Glomerular endothelial cell (primary cell): ENCODE results near the gene FHIP2A. TPM values are rescaled to one million over a fixed set of nuclear protein-coding genes. Genes with fewer than 3 reads are reported as not detected.
"Not testable (repeated sequence)": the region's sequence is repeated elsewhere in the genome, so short reads cannot be mapped to it uniquely, and the experiment has no call there.

Source experiments
- DNase-seq: peaks from one replicate; pipeline ENCODE4 v3.0.0-alpha.2; 2011; ENCODE audit warnings: low read depth, low spot score; ENCODE audit errors: extremely low read depth
- total RNA-seq: library from RNA; depleted of rRNA; stranded (reverse); fragments of >200 nt; gene quantifications from 2 replicates; pipeline ENCODE4 v1.2.3, GENCODE V29; 2015

FHIP2A gene
- 20.5 and 32.8 TPM in 2 replicates for total RNA-seq

- DNase-seq, result no peak
Observed at GRCh38 chr10:114821293-114821914, at the start of gene FHIP2A. Gene FHIP2A, plus strand, starts transcription at chr10:114821780. Its CDS starts 299 bp downstream, at chr10:114822079.

GRCh38 chr10:114772496-114773196 is 48.9 kb upstream of the FHIP2A start:
- no peak for DNase-seq

GRCh38 chr10:114773197-114773532 is 48.4 kb upstream of the FHIP2A start:
- no peak for DNase-seq

- DNase-seq, result not testable (repeated sequence)
Observed at GRCh38 chr10:114775082-114775481, 46.5 kb upstream of the FHIP2A start.

GRCh38 chr10:114777415-114777814 is 44.2 kb upstream of the FHIP2A start:
- DNase-seq, result no peak

- DNase-seq, result peak; percentile 70
Observed at GRCh38 chr10:114779803-114780576, 41.6 kb upstream of the FHIP2A start.

- DNase-seq, result no peak
Observed at GRCh38 chr10:114780577-114781184, 40.9 kb upstream of the FHIP2A start.

GRCh38 chr10:114782666-114783065 is 38.9 kb upstream of the FHIP2A start:
- DNase-seq, result no peak

GRCh38 chr10:114783686-114784085 is 37.9 kb upstream of the FHIP2A start:
- DNase-seq, result no peak

GRCh38 chr10:114786492-114786891 is 35.1 kb upstream of the FHIP2A start:
- peak; percentile 14 for DNase-seq

- not testable (repeated sequence) for DNase-seq
Observed at GRCh38 chr10:114787131-114787530, 34.4 kb upstream of the FHIP2A start.

- no peak for DNase-seq
Observed at GRCh38 chr10:114791768-114792167, 29.8 kb upstream of the FHIP2A start.

GRCh38 chr10:114795039-114795438 is 26.5 kb upstream of the FHIP2A start:
- DNase-seq, result no peak

- no peak for DNase-seq
Observed at GRCh38 chr10:114800361-114800760, 21.2 kb upstream of the FHIP2A start.

- DNase-seq, result no peak
Observed at GRCh38 chr10:114801411-114801813, 20.2 kb upstream of the FHIP2A start.

GRCh38 chr10:114802177-114802576 is 19.4 kb upstream of the FHIP2A start:
- no peak for DNase-seq

- no peak for DNase-seq
Observed at GRCh38 chr10:114806562-114807391, 14.8 kb upstream of the FHIP2A start.

- DNase-seq, result no peak
Observed at GRCh38 chr10:114808982-114809381, 12.6 kb upstream of the FHIP2A start.

- no peak for DNase-seq
Observed at GRCh38 chr10:114810926-114811325, 10.7 kb upstream of the FHIP2A start.

GRCh38 chr10:114811862-114812261 is 9.7 kb upstream of the FHIP2A start:
- DNase-seq, result no peak
